Activated naive CD8-positive, alpha-beta T cell treated with anti-CD3 and anti-CD28 coated beads, Interleukin-2, amount 50 U/mL, for 16 hours (primary cell): ENCODE data around the gene OCLN.
A peak's percentile ranks its signal among the peaks of the same experiment; 100 is the strongest.
"Not testable (repeated sequence)": the region's sequence is repeated elsewhere in the genome, so short reads cannot be mapped to it uniquely, and the experiment has no call there.

ENCODE experiments used
- DNase-seq: peaks from one replicate; pipeline ENCODE4 v3.0.0-alpha.2; 2020; ENCODE audit warnings: low read depth, low spot score

The OCLN gene

GRCh38 chr5:69528035-69528434, 35.4 kb downstream of the OCLN start:
- no peak for DNase-seq

GRCh38 chr5:69528609-69529008, 36.0 kb downstream of the OCLN start:
- no peak for DNase-seq

- no peak for DNase-seq
Observed at GRCh38 chr5:69530561-69531405, 38.2 kb downstream of the OCLN start.

GRCh38 chr5:69531406-69531801, 38.8 kb downstream of the OCLN start:
- DNase-seq, result no peak

- not testable (repeated sequence) for DNase-seq
Observed at GRCh38 chr5:69537911-69538310, 45.3 kb downstream of the OCLN start.

- not testable (repeated sequence) for DNase-seq
Observed at GRCh38 chr5:69538735-69539134, 46.1 kb downstream of the OCLN start.

GRCh38 chr5:69541347-69541746, 48.8 kb downstream of the OCLN start:
- DNase-seq, result not testable (repeated sequence)

GRCh38 chr5:69542838-69543618, 50.4 kb downstream of the OCLN start:
- not testable (repeated sequence) for DNase-seq

GRCh38 chr5:69544602-69545001, 52.0 kb downstream of the OCLN start:
- not testable (repeated sequence) for DNase-seq

GRCh38 chr5:69559908-69560330, 67.3 kb downstream of the OCLN start, which contains the start of gene GTF2H2C:
GTF2H2C (plus strand) TSS chr5:69560191; CDS start chr5:69565133, 4,942 bp downstream.
- peak; percentile 40 for DNase-seq

- not testable (repeated sequence) for DNase-seq
Observed at GRCh38 chr5:69560587-69561431, 68.2 kb downstream of the OCLN start.

GRCh38 chr5:69566172-69566571, 73.6 kb downstream of the OCLN start:
- DNase-seq, result not testable (repeated sequence)

- not testable (repeated sequence) for DNase-seq
Observed at GRCh38 chr5:69568072-69568471, 75.5 kb downstream of the OCLN start.

GRCh38 chr5:69583356-69583755, 90.8 kb downstream of the OCLN start:
- not testable (repeated sequence) for DNase-seq

GRCh38 chr5:69596114-69596840, 103.7 kb downstream of the OCLN start:
- not testable (repeated sequence) for DNase-seq

- not testable (repeated sequence) for DNase-seq
Observed at GRCh38 chr5:69601947-69602346, 109.4 kb downstream of the OCLN start.

GRCh38 chr5:69606839-69607238, 114.2 kb downstream of the OCLN start:
- not testable (repeated sequence) for DNase-seq
